ENCODE results near the gene SORCS2. TPM values are rescaled to one million over a fixed set of nuclear protein-coding genes. Genes with fewer than 3 reads are reported as not detected.

Gene SORCS2
- total RNA-seq, 1 experiment from 2014 or later = not detected

- Mint-ChIP-seq H3K27ac (ENCODE audit: low read depth, unreplicated experiment) (no peak overlapping the region), H3K4me1 (ENCODE audit: insufficient read depth, unreplicated experiment) (peaks cover 16% of the 10 kb centered on the region), H3K4me3 (ENCODE audit: unreplicated experiment) (no peak overlapping the region), H3K9me3 (ENCODE audit: unreplicated experiment) (peaks cover 7% of the 10 kb centered on the region), H3K27me3 (ENCODE audit: insufficient read depth, unreplicated experiment) (no peaks in the 10 kb centered on the region), H3K36me3 (ENCODE audit: insufficient read depth, unreplicated experiment) (no peaks in the 10 kb centered on the region)
- no TSS peak for BruUV-seq (replicated peaks)
- TF ChIP-seq, protein P1, sequence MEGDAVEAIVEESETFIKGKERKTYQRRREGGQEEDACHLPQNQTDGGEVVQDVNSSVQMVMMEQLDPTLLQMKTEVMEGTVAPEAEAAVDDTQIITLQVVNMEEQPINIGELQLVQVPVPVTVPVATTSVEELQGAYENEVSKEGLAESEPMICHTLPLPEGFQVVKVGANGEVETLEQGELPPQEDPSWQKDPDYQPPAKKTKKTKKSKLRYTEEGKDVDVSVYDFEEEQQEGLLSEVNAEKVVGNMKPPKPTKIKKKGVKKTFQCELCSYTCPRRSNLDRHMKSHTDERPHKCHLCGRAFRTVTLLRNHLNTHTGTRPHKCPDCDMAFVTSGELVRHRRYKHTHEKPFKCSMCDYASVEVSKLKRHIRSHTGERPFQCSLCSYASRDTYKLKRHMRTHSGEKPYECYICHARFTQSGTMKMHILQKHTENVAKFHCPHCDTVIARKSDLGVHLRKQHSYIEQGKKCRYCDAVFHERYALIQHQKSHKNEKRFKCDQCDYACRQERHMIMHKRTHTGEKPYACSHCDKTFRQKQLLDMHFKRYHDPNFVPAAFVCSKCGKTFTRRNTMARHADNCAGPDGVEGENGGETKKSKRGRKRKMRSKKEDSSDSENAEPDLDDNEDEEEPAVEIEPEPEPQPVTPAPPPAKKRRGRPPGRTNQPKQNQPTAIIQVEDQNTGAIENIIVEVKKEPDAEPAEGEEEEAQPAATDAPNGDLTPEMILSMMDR (IDR thresholded peaks at IDR 0.05; ENCODE audit: unreplicated experiment) = no peak
- no peak for DNase-seq (ENCODE audit: unreplicated experiment)
- intact Hi-C loops (cut with micrococcal nuclease) = no loop called here
- POLR2A ChIA-PET = no interaction called here
- CTCF ChIA-PET = interaction anchor here (0.6 to 1.3 kb wide), 2 partner anchors 40 to 485 kb away, joined by 3 read pairs; no protein-coding TSS in a partner anchor
These were observed 487.2 kb downstream of the SORCS2 start for GRCh38 chr4:7679406-7680040.

DNA sequence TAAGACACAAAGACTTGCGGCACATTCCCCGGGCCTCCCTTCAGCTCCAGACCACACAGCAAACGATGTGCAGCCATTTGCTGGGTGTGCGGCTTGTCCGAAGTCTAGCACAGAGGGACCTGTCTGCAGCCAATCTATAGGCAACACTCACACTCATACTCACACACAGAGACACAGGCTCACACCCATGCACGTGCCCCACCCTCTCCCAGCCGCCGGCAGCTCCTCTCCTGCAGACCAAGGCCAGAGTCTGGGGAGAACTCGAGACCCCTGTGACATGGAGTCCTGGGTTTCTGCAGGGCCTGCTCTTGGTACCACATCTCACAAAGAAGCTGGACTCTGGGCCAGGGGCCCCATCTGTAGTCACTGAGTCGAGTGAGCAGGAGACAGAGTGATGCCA lies 487.8 kb downstream of the SORCS2 start:
- TF ChIP-seq, protein P1 (IDR thresholded peaks at IDR 0.05; ENCODE audit: unreplicated experiment) = no peak
- Mint-ChIP-seq H3K4me1 (ENCODE audit: insufficient read depth, unreplicated experiment) (peaks cover 16% of the 10 kb centered on the region), H3K27ac (ENCODE audit: low read depth, unreplicated experiment) (no peak overlapping the region), H3K36me3 (ENCODE audit: insufficient read depth, unreplicated experiment) (no peaks in the 10 kb centered on the region), H3K4me3 (ENCODE audit: unreplicated experiment) (no peak overlapping the region), H3K27me3 (ENCODE audit: insufficient read depth, unreplicated experiment) (no peaks in the 10 kb centered on the region), H3K9me3 (ENCODE audit: unreplicated experiment) (peaks cover 7% of the 10 kb centered on the region)
- intact Hi-C loops (cut with micrococcal nuclease) = no loop called here
- BruUV-seq (replicated peaks) = no TSS peak
- ChIA-PET CTCF (interaction anchor here (0.6 to 1.3 kb wide), 2 partner anchors 40 to 486 kb away, joined by 3 read pairs; no protein-coding TSS in a partner anchor), POLR2A (no interaction called here)
- DNase-seq (ENCODE audit: unreplicated experiment) = no peak

- H3K9me3 Mint-ChIP-seq (ENCODE audit: unreplicated experiment) = peaks cover 7% of the 10 kb centered on the region
- POLR2A ChIA-PET = no interaction called here
- no peaks in the 10 kb centered on the region for H3K27me3 Mint-ChIP-seq (ENCODE audit: insufficient read depth, unreplicated experiment)
- CTCF ChIA-PET = interaction anchor here (0.6 kb wide), 1 partner anchor 1723 kb away, joined by 3 read pairs; no protein-coding TSS in a partner anchor
- TF ChIP-seq, protein P1 (IDR thresholded peaks at IDR 0.05; ENCODE audit: unreplicated experiment) = no peak
- no peaks in the 10 kb centered on the region for H3K36me3 Mint-ChIP-seq (ENCODE audit: insufficient read depth, unreplicated experiment)
- H3K4me1 Mint-ChIP-seq (ENCODE audit: insufficient read depth, unreplicated experiment) = peaks cover 16% of the 10 kb centered on the region
- no peak for DNase-seq (ENCODE audit: unreplicated experiment)
- no peak overlapping the region for H3K4me3 Mint-ChIP-seq (ENCODE audit: unreplicated experiment)
- no TSS peak for BruUV-seq (replicated peaks)
- intact Hi-C loops (cut with micrococcal nuclease) = no loop called here
- no peak overlapping the region for H3K27ac Mint-ChIP-seq (ENCODE audit: low read depth, unreplicated experiment)
These were observed 488.4 kb downstream of the SORCS2 start for GRCh38 chr4:7680731-7681130.

DNA sequence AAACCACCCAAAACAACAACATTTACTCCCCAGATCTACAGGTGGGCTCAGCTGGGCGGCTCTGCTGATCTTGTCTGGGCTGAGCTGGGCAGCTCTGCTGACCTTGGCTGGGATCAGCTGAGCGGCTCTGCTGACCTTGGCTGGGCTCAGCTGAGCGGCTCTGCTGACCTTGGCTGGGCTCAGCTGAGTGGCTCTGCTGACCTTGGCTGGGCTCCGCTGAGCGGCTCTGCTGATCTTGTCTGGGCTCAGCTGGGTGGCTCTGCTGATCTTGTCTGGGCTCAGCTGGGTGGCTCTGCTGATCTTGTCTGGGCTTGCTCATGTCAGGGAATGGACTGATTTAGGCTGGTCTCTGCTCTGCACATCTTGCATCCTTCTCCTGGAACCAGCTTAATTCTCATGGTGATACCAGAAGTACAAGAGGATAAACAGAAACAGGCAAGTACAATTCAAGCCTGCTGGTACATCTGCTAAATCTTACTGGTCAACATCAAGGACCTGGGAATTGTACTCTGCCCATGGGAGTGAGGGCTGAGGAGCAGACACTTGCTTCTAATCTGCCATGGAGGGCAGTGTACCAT lies 490.9 kb downstream of the SORCS2 start:
- BruUV-seq (replicated peaks) = no TSS peak
- Mint-ChIP-seq H3K4me3 (ENCODE audit: unreplicated experiment) (no peak overlapping the region), H3K27ac (ENCODE audit: low read depth, unreplicated experiment) (no peak overlapping the region), H3K27me3 (ENCODE audit: insufficient read depth, unreplicated experiment) (no peaks in the 10 kb centered on the region), H3K36me3 (ENCODE audit: insufficient read depth, unreplicated experiment) (no peaks in the 10 kb centered on the region), H3K4me1 (ENCODE audit: insufficient read depth, unreplicated experiment) (peaks cover 1% of the 10 kb centered on the region), H3K9me3 (ENCODE audit: unreplicated experiment) (peaks cover 7% of the 10 kb centered on the region)
- ChIA-PET CTCF (no interaction called here), POLR2A (no interaction called here)
- no peak for DNase-seq (ENCODE audit: unreplicated experiment)
- TF ChIP-seq, protein P1 (IDR thresholded peaks at IDR 0.05; ENCODE audit: unreplicated experiment) = no peak
- intact Hi-C loops (cut with micrococcal nuclease) = no loop called here

Data from MCF 10A (cell line).